Activated CD8-positive, alpha-beta memory T cell treated with anti-CD3 and anti-CD28 coated beads, Interleukin-2, amount 50 U/mL, for 24 hours (primary cell): ENCODE data around the gene PRM2.

Experiments used
- DNase-seq: peaks from one replicate; pipeline ENCODE4 v3.0.0-alpha.2; 2020; ENCODE audit errors: extremely low read depth

PRM2 gene

GRCh38 chr16:11260596-11260966 lies 15.7 kb downstream of the PRM2 start:
- no peak for DNase-seq

GRCh38 chr16:11259655-11260595 lies 16.4 kb downstream of the PRM2 start:
- no peak for DNase-seq

GRCh38 chr16:11258553-11259492 lies 17.5 kb downstream of the PRM2 start:
- DNase-seq, result no peak

- DNase-seq, result no peak
These were observed 18.9 kb downstream of the PRM2 start for GRCh38 chr16:11257131-11257938.

GRCh38 chr16:11256661-11257130 lies 19.6 kb downstream of the PRM2 start:
- DNase-seq, result no peak

GRCh38 chr16:11255737-11256660 lies 20.3 kb downstream of the PRM2 start, which contains the start of gene SOCS1:
Gene SOCS1 (minus strand): TSS chr16:11256204. CDS start chr16:11255478, 726 bp downstream.
- DNase-seq, result no peak

- DNase-seq, result no peak
These were observed 21.2 kb downstream of the PRM2 start for GRCh38 chr16:11254913-11255736.

GRCh38 chr16:11253995-11254912 lies 22.0 kb downstream of the PRM2 start:
- DNase-seq, result no peak

GRCh38 chr16:11253009-11253994 lies 23.0 kb downstream of the PRM2 start:
- DNase-seq, result no peak

- DNase-seq, result no peak
These were observed 23.8 kb downstream of the PRM2 start for GRCh38 chr16:11252482-11252931.

GRCh38 chr16:11251525-11252481 lies 24.5 kb downstream of the PRM2 start:
- no peak for DNase-seq

GRCh38 chr16:11250786-11251524 lies 25.3 kb downstream of the PRM2 start:
- no peak for DNase-seq

GRCh38 chr16:11250091-11250785 lies 26.0 kb downstream of the PRM2 start:
- no peak for DNase-seq

- no peak for DNase-seq
These were observed 26.8 kb downstream of the PRM2 start for GRCh38 chr16:11249233-11250061.
